GM03348 (cell line): ENCODE measurements around the gene ATF2.
"Not testable (repeated sequence)": the region's sequence is repeated elsewhere in the genome, so short reads cannot be mapped to it uniquely, and the experiment has no call there.

Source experiments
- DNase-seq: peaks from one replicate; pipeline ENCODE4 v3.0.0; 2012; ENCODE audit warnings: low spot score

Gene ATF2

GRCh38 chr2:175166216-175166824 lies 1.7 kb downstream of the ATF2 start:
- DNase-seq = no peak

DNA sequence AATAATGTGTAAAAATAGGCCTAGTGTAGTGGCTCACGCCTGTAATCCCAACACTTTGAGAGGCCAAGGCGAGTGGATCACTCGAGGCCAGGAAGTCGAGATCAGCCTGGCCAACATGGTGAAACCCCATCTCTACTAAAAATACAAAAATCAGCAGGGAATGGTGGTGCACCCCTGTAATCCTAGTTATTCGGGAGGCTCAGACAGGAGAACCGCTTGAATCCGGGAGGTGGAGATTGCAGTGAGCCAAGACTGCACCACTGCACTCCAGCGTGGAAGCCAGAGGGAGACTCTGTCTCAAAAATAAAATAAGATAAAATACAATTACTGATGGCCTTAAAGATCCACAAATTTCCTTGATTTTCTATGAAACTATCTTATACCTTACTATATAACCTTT lies 3.8 kb downstream of the ATF2 start:
- DNase-seq = no peak

- no peak for DNase-seq
These were observed 9.1 kb downstream of the ATF2 start for GRCh38 chr2:175158894-175159293.

GRCh38 chr2:175156534-175156933 lies 11.5 kb downstream of the ATF2 start:
- DNase-seq = no peak

DNA sequence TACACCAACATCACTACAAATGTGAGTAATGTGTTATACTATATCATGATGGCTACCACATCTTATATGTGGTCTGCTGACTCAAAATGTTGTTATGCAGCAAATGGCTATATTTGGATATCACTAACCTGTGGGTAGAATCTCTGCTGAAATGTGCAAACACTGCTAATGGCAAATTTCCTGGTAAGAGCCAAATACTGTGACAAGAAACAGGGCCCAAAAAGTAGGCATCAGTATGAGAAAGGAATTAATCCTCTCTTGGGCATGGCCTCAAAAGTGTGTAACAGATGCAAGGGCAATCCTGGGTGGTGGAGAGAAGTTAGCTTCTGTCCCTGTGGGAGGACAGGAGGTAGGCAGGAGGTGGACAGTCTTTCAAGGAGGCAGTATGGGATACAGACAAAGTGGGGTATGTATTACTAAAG lies 13.3 kb downstream of the ATF2 start:
- peak; percentile 20 for DNase-seq

GRCh38 chr2:175152242-175152641 lies 15.8 kb downstream of the ATF2 start:
- DNase-seq = no peak

DNA sequence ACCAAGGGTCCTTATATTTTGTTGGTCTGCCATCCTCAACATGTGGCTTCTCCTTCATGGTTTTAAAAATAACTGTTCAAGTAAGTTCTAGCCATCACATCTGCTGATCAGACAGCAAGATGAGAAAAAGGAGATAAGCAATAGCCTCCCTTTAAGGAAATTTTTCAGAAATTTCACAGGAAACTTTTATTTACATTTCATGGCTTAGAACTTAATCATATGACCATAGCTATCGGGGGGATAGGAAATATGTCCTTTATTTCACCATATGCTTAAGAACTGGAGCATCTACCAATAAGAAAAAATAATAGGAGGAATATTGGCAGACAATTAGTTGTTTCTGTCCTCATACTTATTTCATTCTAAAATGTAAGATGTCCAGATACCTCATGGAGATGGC lies 16.2 kb downstream of the ATF2 start:
- no peak for DNase-seq

DNA sequence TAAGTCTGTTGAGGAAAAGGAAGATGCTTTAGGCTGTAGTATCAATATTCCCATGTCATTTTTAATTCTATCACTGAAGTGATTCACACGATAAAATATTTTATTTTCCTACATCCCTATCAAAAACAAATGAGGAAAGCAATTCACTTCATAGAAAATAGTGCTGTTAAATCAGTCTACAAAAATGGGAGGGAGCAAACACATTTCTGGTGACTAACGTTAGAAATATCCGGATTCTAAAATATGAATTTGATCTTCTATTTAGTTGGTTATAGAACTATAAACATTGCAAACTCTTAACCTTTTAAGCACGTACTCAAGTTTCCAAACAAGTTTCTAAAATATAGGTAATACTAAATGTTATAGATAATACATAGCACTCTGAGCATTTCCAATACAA lies 20.8 kb downstream of the ATF2 start:
- peak; percentile 26 for DNase-seq

- DNase-seq = no peak
These were observed 24.3 kb downstream of the ATF2 start for GRCh38 chr2:175143678-175144077.

- DNase-seq = no peak
These were observed 24.8 kb downstream of the ATF2 start for GRCh38 chr2:175143191-175143590.

GRCh38 chr2:175140332-175140731 lies 27.7 kb downstream of the ATF2 start:
- DNase-seq = no peak

DNA sequence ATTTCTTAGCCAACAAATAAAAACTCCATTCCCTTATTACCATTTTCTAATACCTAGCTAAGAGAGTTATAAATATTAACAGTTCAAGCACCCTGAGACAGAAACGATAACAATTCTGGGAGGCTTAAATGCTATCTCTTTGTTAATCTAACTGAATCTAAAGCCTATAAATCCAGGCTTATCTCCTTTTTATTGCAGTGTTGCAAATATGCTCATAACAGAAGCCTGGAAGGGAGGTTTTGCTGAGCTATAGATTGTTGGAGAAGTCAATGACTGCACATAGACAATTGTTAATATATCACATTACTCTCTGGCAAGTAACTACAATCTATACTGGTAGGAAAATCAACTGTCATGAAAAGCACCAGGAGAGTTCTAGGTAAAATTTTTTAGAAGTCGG lies 30.2 kb downstream of the ATF2 start:
- no peak for DNase-seq

GRCh38 chr2:175136334-175137215 lies 31.4 kb downstream of the ATF2 start:
- no peak for DNase-seq

- DNase-seq = no peak
These were observed 32.1 kb downstream of the ATF2 start for GRCh38 chr2:175135862-175136261.

- no peak for DNase-seq
These were observed 32.8 kb downstream of the ATF2 start for GRCh38 chr2:175135177-175135576.

DNA sequence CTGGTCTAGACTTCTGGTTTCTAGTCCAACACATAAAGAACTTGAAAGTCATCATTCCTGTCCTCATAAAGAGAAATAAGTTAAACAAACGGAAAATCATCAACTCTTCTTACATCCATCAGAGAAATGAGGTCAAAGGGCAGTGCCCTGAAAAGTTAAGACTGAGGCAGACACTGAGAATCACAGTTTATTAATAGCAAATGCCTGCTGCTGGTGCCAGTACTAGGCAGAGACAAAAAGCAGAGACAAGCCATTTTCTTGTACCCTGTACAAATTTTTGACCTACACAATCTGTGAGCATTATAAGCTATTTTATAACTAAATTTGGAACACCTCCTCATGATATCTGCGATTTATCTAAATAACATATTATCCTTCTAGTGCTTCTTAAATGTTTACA lies 36.8 kb downstream of the ATF2 start:
- no peak for DNase-seq

DNA sequence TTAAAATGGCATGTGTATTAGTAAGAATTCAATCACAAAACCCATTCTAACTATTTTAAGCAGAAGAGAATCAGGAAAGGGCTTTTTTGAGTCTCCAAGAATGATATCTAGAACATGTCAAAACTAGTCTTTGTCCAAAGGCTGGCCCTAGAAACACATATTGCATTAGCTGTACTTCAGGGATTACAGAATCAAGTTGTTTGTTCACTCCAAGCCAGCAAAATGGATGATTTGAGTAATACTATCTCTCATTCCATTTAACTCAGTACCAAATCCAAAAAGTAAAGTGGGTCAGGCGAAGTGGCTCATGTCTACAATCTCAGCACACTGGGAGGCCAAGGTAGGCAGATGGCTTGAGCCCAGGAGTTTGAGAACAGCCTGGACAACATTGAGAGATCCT lies 41.3 kb downstream of the ATF2 start:
- DNase-seq = no peak

GRCh38 chr2:175123254-175123653 lies 44.7 kb downstream of the ATF2 start:
- no peak for DNase-seq

GRCh38 chr2:175111200-175111657 lies 56.8 kb downstream of the ATF2 start:
- DNase-seq = peak; percentile 58

- DNase-seq = not testable (repeated sequence)
These were observed 59.9 kb downstream of the ATF2 start for GRCh38 chr2:175108091-175108490.

- no peak for DNase-seq
These were observed 60.9 kb downstream of the ATF2 start for GRCh38 chr2:175107146-175107545.

DNA sequence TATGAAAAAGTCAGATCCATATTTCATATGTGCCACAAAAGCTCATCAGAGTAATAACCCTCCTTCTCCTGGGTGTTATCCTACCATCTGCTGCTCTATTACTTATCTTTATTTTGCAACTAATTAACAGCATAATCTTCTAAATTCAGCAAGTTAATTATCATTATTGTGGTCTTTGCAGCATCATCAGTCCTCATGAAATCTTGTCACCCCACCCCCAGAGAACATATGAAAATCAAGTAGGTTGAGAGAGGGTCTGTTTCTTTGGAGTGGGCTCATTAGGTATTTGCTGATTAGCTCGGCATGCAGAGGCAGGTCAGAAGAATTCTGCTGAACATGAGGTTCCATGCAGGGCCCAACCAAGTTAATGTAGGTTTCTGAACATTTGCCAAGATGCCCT lies 64.8 kb downstream of the ATF2 start:
- DNase-seq = no peak

DNA sequence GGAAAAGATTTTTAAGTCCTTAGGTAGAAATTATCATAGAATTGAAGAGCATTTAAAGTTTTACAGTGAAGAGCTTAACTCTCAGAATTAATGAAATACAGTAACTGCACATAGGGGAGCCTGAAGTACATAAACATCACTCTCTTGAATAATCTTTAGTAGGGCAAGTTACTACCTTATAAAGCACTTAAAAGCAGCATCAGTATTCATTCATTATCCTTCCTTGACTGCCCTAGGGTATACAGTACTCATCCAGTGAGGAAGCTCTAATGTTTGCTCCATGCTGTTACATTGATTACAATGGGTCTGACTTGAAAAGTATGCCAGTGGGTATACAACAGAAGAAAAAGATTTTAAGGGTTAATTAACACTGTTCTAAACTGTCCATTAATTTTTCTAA lies 66.5 kb downstream of the ATF2 start:
- DNase-seq = no peak

DNA sequence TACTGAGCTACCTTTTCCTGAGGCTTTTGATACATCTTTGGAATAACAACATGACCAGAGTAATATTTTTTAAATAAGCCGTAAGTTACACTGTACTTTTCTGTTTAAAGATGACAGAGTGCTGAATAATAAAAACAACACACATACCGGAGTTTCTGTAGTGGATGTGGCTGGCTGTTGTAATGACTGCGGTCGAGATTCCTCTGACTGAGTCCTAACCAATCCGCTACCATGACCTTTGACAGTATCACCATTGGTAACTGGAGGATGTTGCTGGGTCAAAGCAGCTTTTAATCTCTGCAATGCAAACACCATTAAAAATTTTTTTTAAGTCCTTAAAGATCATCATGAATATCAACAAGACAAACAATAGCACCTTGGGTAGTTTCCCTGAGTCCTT lies 70.7 kb downstream of the ATF2 start:
- DNase-seq = no peak
